Vagina (tissue), 2 donors: ENCODE measurements around the gene IL1R2.

Experiments used
- CTCF ChIP-seq, 3 experiments: fragments of 450-650 bp in 2 of 3; fragments of 200-600 bp in 1 of 3; sonication (generic) in 1 of 3; IDR thresholded peaks; one replicate each; pipeline ENCODE4 v1.5.1; 2017 to 2019; ENCODE audit warnings: antibody characterized with exemption in 3 of 3, mild to moderate bottlenecking in 2 of 3, moderate library complexity in 2 of 3
- POLR2A ChIP-seq, 2 donors: fragments of 450-650 bp; IDR thresholded peaks; one replicate each; pipeline ENCODE4 v1.6.1; 2017; ENCODE audit warnings: antibody characterized with exemption in 2 of 2, mild to moderate bottlenecking in 2 of 2, moderate library complexity in 2 of 2

GRCh38 chr2:102061286-102061699 lies 69.5 kb downstream of the IL1R2 start:
- TF ChIP-seq POLR2A (IDR thresholded peaks at IDR 0.05) (no peak), CTCF (IDR thresholded peaks at IDR 0.05) (no peak)
